ENCODE results near the gene ELOVL7. TPM values are rescaled to one million over a fixed set of nuclear protein-coding genes. Genes with fewer than 3 reads are reported as not detected.
"Not testable (repeated sequence)": the region's sequence is repeated elsewhere in the genome, so short reads cannot be mapped to it uniquely, and the experiment has no call there.

ELOVL7 gene
- total RNA-seq, 1 donor from 2014 or later = 5.3 TPM

DNA sequence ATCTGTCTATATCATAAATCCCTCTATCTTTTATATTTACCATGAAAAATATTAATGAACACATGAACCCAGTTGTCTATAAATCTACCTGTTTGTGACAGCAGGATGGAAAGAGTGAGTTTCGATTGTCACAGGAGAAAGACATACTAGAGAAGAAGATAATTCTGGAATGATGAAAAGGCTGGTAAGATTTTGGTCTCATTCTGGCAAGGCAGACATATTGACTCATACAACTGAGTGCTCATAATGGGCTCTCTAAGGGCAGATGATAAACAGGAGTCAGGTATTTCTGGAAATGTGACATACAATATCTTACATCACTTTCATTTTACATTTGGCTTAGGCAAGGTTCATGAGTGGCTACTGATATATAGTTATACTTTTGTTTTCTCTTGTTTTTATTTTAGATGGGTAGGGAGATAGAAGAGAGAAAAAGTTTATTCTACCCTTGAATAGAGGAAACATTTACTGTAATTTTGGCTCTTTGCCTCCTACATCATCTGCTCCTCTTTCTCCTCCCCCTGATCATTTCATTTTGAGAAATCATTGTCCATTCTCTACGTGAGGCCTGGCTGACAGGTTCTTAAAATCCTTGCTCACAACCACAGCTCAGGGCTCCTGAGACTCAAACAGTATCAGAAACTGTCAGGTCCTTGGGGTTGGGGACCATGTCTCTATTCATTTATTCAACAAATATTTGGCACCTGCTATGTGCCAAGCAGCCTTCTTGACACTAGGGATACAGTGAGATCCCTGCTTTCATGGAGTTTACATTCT, 14.4 kb downstream of the ELOVL7 start:
- peak; percentile 67 for ATAC-seq

DNA sequence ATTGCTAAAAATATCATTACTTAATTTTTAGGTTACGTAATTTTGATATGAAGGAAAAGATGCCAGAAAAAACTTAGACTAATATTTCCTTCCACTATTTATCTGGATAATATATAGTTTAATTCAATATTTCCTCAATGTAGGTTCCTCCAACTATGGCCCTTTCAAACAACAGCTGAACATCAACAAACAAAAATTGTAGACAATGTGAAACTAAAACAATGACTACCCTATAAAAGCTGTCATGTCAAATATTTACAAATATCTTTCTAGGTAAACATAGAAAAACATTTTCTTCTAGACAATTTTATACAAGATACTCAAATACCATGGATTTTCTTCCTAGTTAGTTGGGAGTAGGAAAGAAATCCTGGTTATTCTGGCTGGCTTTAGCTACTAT, 16.9 kb downstream of the ELOVL7 start:
- no peak for ATAC-seq

DNA sequence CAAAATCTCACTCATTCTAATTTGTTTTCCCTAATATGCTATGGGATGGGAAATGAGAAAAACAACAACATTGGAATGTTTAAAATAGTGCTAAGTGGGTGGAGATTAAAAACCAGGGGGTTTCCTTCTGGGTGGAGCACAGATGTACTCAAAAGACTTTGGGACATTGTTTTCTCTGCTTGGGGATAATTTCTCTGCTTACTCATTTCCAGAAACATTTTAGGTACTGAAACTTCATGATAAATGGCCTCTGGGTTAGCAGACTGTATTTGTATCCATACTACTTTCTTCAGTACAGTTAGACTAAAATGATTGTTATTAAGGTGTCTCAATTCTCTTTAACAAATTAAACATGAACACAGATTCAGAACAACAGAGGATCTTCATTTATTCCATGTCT, 17.4 kb downstream of the ELOVL7 start:
- ATAC-seq = no peak

DNA sequence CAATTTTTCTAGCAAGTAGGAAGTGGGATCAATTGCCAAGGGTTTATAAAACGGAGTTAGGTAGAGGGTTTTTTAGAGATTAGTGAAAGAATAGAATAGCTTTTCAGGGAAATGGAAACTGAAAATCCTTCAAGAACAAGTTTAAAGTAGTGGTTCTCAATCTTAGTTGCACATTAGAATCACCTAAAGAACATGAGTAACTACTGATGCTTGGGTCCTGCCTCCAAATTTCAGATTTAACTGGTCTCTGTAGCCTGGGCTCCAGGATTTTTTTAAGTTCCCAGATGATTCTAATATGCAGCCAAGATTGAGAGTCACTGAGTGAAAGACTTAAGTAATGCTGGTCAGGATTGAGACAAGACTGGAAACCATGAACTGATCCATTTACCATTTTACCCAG, 20.5 kb downstream of the ELOVL7 start:
- ATAC-seq = no peak

DNA sequence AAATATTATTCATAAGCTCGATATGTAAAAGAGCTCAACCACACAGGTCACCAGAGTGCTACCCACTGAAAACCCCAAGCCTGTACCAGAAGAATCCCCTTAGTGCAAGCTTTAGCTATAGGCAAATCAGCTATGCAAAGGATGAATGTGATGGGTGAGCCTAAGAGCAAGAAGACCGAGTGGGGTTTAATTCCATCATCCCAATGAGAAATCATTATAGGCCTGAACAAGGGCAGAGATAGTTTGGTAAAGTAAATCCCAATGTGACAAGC, 21.8 kb downstream of the ELOVL7 start:
- ATAC-seq = no peak

DNA sequence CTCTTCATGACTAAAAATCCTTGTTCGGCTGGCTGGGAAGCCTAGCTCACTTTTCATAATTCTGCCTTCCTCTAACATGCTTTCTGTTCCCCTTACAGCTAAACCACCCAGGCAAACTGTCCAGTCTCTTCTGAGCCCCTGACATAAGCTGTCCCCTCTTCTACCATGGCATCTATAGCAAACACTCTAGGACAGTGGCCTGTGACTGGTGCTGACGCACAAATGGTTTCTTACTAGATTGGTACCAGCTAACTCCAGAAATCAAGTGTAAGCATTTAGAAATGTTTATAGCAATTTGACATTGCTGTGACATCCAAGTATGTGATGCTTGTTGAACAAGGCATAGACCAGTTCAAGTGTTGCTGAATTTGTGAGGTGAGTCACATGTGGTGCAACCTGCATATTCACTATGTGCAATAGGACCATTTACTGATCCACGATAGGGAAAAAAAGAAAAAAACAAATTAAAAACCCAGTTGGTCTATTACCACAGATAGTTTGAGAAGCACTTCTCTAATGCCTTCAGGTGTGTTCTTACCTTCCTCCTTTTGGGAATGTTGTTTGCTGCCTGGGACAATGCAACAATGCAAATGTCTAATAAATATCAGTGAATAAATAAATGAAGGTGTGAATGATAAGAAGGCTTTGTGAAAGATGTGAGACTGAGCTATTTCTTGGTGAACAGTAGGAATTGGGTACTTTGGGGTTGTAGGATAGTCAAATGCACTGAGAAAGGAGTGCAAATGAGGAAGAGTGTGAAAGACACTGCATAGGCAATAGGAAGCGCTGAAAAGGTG, 22.4 kb downstream of the ELOVL7 start:
- ATAC-seq = peak; percentile 44

DNA sequence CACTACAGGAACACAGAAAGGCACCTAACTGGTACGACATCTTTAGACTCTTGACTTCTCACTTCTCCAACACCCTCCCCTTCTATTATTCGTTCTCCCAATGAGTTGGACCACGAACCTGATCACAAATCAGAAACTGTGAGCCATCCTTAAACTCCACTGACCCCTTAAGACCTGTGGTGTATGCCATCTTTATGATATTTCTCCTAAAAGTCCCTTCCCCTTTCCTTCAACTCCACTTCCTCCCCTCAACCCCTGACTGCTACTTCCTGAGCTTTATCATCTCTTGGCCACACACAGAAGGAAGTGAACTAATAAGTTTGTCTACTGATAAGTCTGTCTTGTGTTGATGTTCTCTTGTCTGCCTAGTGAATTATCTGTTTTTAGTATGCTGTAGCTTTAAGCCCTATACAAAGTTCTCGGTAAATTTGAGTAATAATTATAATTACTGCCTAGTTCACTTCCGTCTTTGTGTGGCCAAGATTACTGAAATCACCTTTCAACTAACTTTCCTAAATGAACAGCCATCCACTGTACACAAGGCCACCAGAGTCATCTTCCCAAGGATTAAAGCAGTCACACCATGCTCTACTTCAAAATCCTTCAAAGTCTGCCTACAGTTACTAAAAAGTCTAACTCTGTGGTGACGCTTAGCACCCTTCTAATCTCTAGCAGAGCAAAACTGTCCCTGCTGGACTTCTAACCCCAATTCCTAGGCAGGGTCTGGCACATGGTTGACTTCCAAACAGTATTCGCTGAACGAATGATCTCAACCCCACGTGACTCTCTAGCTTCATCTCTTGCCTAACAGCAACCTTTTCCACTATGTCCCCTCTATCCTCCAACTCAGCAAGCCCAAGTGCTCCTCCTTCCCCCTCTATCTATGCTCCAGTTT, 23.2 kb downstream of the ELOVL7 start:
- ATAC-seq = no peak

DNA sequence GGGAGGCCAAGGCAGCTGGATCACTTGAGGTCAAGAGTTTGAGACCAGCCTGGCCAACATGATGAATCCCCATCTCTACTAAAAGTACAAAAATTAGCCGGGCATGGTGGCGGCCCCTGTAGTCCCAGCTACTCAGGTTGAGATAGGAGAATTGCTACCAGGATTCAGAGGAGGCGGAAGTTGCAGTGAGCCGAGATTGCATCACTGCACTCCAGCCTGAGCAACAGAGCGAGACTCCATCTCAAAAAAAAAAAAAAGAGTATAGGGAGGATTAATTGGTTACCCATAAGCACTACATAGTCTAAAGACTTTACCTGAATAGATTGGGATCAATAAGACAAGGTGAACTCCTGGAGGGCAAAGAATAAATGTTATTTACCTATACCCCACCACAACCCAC, 27.9 kb downstream of the ELOVL7 start:
- not testable (repeated sequence) for ATAC-seq

DNA sequence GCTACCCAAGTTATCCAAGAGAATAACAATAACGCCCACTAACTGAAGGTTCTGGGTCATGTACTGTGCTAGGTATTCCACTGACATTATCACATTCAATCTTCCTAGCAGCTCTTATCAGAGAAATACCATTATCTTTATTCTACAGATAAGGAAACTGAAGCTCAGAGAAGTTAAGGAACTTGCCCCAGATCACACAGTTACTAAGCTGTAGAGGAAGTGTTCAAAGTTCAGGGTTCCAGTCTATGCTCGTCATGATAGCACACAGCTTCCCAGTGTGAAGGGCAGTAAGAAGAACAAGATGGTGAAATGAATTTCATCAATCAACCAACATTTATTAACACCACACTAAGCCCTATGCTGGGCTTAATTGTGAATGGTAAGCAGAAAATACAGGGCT, 29.6 kb downstream of the ELOVL7 start:
- ATAC-seq = no peak

DNA sequence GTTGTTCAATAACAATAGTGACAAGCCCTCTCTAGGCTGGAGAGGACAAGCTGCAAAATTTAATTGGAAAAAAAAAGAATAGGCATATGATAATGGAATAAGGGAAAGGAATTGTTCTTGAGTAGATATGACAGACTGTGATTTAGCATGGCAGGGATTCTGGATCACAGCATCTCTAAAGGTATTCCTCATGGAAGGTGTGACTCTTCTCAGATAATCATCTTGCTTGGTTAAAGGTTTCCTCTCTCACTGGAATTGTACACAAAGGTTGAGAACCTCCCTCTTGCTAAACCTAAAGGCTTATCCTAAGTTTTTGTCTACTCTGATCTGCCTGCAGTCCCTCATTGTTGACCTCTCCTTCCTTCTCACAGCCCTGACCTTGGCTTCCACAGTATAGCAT, 31.6 kb downstream of the ELOVL7 start:
- ATAC-seq = no peak

DNA sequence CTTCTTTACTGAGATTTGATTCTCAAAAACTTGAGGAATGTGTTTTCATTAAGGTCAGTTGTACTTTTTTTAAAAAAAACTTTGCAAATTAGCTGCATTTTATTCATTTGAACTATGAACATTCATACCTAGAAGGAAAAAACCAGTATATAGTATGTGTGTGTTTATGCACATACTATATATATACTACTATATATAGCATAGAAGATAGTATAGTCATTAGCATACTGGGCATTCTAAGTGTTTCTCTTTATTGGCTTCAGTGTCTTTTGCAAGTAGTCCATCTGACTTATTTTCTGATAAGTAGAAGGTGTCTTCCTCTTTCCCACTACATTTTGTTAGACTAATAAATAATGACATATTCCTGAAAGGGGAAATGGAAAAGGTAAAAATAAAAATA, 33.0 kb downstream of the ELOVL7 start:
- no peak for ATAC-seq

DNA sequence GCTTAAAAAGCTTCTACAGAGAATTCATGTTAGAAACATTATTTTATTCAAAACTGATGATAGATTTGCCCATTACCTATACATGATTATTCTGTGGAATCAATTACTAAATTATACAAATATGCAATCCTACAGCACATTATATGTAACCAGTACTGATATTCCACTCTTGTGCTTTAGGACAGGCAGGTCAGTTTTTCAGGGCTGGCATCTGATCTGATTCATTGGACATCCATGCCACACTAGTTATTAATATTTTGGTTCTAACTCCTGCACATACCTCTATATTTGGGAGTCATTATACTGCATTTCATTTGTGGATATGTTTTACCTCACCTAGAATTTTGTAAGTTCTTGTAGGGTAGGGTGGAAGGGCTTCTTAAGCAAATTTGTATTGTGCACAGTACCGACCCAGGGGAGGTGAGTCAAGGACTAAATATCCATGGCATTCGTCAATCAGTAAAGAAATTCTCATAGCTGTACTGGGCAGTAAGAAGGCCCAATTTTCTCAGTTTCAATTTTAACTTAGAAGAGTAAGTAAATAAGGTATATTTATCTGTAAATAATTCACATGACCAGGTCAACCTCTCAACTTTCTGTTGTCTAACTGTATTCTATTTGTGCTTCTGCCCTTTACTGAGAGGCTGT, 33.5 kb downstream of the ELOVL7 start:
- ATAC-seq = no peak

DNA sequence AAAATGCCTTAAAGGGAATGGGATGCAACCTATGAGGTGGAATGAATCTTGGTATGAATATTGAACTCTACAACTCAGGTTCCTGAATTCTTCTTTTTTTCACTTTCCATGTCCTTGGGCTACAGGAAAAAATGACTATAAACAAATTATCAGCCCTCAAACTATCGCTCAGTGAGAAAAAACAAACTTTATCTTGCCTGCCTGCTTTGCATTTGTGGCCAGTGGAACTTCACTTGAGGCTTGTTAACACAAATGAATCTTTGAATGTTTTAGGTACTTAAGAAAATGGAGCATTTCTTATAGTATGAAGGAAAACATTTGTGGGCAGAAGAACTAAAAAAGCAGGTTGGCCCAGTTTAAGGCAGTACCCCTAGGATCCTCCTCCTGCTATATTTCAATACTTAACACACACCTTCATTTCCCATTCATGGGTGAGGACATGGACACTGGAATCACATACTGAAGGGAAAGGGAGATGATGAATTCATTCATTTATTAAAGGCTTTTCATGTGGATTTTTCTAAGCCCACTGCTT, 34.1 kb downstream of the ELOVL7 start:
- no peak for ATAC-seq

DNA sequence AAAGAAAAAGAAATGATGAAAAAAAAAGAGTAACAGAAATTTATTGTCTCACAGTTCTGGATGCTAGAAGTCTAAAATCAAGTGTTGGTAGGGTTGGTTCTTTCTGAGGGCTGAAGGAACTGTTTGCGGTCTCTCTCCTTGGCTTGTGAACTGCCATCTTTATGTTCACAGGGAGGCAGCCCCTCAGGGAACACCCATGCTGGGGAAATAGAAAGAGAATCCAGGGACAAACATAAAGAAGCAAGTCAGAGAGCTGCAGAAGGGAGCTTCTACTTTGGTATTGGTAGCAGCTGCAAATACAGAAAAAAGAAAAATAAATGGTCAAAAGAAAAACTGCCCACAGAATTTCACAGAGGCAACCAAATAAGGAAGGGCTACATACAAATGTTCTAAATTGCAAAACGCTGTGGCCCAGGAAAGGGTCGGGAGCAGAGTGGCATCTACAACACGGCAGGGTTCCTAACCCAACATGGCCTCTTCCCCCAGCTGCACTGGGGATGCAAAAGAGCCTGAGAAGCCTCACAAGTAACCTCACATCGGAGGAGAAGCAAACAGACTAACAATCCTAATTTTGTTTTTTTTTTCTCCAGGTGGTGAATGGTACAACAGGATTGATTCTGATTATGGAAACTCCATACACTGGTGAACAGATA, 37.4 kb downstream of the ELOVL7 start:
- no peak for ATAC-seq

DNA sequence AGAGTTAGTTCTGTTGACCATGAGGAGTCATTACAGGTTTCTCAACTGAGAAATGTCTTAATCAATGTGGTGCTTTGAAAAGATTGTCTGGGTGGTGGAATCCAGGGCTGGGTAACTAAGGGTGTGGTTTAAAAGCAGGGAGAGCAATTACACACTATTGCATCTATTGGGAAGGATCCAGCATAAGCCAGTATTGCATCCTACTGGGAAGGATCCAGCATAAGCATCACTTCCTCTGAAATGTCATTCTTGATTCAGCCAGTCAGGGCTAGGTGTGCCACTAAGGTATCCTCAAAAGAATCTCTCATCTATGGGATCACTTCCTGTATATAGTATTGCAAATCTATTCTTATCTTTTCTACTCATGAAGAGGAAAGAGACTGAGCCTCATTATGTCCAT, 38.6 kb downstream of the ELOVL7 start:
- ATAC-seq = peak; percentile 36

DNA sequence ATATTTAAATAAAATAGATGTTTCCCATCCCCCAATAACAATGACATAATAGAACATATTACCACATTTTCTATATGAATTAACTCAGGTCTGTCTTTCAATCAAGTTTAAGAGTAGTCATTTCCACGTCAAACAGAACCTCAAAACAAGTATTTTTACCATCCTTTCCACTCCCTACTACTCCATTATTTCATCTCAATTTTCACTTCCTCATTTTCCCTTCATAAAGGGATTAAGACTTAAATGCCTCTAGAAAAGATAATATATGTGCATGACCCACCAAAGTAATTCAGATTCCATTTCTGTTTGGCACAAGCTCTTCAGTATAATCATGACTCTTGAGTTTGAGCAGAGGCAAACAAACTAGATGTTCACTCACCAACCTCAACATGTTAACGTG, 40.4 kb downstream of the ELOVL7 start:
- no peak for ATAC-seq

DNA sequence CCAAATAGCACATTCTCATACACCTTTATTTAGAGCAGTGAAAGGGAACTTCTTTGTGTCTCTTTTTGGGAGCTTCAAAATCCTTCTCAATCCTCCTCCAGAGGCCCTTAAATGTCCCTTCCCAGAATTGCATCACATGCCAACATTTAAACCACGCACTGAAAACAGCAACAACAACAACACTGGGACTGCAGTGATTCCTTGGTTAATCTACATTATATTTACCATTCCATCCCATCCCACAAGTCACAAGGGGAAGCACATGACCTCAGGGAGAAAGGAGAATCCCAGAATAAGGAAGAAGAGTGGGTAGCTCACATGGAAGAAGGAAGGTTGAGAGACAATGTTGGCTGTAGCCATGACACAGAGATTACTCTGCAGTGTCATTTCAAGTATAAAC, 41.1 kb downstream of the ELOVL7 start:
- no peak for ATAC-seq

DNA sequence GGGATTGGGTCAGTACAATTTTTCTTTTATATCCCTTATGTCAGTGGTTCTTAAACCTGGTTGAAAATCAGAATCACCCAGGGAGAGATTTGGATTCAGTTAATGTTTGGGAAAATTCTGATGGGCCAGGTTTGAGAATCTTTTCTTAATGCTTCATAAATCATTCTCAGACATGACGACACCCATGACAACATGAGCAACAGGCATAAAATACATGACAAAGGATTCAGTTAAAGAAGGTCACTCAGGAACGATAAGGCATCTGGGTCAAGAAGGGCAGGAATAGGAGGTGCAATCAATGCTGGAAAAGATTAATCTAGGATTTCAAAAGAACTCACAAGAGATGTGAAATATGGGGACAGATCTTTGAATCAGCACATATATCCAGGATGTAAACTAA, 41.8 kb downstream of the ELOVL7 start:
- ATAC-seq = no peak

DNA sequence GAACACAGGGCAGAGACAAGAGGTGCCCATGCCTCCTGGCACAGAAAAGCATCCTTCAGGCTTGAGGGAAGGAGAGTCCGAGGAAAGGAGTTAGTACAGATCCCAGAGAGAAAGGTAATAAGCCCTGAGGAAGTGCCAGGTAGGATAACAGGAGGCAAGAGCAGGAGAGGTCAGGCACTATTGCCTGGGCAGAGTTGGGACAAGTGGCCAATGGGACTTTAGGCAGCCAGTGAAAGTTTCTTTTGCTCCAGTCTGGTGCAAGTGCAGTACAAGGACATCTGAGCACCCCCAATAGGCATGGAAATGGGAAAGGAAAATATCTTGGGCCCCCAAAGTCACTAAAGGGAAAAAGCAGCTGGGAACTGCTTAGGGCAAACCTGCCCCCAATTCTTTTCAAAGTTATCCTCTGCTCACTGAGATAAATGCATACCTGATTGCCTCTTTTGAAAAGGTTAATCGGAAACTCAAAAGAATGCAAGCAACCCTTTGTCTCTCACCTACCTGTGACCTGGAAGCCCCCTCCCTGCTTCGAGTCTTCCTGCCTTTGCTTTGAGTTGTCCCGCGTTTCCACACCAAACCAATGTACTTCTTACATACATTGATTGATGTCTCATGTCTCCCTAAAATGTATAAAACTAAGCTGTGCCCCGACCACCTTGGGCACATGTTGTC, 46.5 kb downstream of the ELOVL7 start:
- no peak for ATAC-seq

DNA sequence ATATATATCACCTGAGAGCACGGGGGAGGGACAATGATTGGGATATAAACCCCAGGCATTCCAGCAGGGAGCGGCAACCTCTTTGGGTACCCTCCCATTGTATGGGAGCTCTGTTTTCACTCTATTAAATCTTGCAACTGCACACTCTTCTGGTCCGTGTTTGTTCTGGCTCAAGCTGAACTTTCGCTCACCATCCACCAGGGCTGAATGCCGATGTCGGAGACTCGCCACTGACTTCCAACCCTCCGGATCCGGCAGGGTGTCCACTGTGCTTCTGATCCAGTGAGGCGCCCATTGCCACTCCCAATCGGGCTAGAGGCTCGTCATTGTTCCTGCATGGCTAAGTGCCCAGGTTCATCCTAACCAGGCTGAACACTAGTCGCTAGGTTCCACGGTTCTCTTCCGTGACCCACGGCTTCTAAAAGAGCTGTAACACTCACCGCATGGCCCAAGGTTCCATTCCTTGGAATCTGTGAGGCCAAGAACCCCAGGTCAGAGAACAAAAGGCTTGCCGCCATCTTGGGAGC, 48.6 kb downstream of the ELOVL7 start:
- not testable (repeated sequence) for ATAC-seq

DNA sequence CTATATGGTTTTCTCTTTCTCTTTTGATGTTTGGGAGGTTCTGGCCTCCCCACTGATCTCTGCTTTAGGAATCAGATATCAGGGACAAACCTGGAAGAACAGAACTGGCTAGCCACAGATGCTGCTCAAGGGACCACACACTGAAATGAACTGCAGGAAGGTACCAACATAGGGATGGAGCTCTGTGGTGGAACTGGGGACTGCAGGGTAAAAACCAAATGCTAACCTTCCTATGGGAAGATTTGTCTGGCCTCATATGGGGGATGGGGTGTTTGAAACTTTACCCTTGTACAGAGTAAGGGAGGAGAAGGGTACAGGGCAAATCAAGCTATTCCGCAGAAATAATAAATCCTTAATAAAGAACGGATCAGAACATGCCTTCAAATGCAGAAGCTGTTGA, 49.4 kb downstream of the ELOVL7 start:
- no peak for ATAC-seq

Measured in esophagus mucosa (tissue), 1 donor.